ENCODE results near the gene OR52B6.
"Not testable (repeated sequence)": the region's sequence is repeated elsewhere in the genome, so short reads cannot be mapped to it uniquely, and the experiment has no call there.

DNA sequence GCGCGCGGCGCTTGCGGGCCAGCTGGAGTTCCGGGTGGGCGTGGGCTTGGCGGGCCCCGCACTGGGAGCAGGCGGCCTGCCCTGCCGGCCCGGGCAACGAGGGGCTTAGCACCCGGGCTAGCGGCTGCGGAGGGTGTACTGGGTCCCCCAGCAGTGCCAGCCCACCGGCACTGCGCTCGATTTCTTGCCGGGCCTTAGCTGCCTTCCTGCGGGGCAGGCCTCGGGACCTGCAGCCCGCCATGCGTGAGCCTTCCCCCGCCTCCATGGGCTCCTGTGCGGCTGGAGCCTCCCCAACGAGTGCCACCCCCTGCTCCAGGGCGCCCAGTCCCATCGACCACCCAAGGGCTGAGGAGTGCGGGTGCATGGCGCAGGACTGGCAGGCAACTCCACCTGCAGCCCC is 9.2 kb downstream of the OR52B6 start:
- TF ChIP-seq, protein P1, sequence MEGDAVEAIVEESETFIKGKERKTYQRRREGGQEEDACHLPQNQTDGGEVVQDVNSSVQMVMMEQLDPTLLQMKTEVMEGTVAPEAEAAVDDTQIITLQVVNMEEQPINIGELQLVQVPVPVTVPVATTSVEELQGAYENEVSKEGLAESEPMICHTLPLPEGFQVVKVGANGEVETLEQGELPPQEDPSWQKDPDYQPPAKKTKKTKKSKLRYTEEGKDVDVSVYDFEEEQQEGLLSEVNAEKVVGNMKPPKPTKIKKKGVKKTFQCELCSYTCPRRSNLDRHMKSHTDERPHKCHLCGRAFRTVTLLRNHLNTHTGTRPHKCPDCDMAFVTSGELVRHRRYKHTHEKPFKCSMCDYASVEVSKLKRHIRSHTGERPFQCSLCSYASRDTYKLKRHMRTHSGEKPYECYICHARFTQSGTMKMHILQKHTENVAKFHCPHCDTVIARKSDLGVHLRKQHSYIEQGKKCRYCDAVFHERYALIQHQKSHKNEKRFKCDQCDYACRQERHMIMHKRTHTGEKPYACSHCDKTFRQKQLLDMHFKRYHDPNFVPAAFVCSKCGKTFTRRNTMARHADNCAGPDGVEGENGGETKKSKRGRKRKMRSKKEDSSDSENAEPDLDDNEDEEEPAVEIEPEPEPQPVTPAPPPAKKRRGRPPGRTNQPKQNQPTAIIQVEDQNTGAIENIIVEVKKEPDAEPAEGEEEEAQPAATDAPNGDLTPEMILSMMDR (tag by site-specific recombination; IDR thresholded peaks at IDR 0.05) = not testable (repeated sequence)
- TF ChIP-seq ZNF530 (tag by site-specific recombination; IDR thresholded peaks at IDR 0.05; ENCODE audit: low read depth); ZNF274 (IDR thresholded peaks at IDR 0.05; ENCODE audit: low read length); ZNF274 (tag by site-specific recombination; IDR thresholded peaks at IDR 0.05; ENCODE audit: borderline replicate concordance); ZNF211 (tag by site-specific recombination; IDR thresholded peaks at IDR 0.05; ENCODE audit: low read depth); ZSCAN30 (tag by site-specific recombination; IDR thresholded peaks at IDR 0.05); HOXA7 (CRISPR knock-in tag; IDR thresholded peaks at IDR 0.05; ENCODE audit: borderline replicate concordance); ZNF335 (tag by site-specific recombination; conservative IDR thresholded peaks at IDR 0.05); ZNF350 (tag by site-specific recombination; IDR thresholded peaks at IDR 0.05): not testable (repeated sequence)
- TF ChIP-seq, protein P2, sequence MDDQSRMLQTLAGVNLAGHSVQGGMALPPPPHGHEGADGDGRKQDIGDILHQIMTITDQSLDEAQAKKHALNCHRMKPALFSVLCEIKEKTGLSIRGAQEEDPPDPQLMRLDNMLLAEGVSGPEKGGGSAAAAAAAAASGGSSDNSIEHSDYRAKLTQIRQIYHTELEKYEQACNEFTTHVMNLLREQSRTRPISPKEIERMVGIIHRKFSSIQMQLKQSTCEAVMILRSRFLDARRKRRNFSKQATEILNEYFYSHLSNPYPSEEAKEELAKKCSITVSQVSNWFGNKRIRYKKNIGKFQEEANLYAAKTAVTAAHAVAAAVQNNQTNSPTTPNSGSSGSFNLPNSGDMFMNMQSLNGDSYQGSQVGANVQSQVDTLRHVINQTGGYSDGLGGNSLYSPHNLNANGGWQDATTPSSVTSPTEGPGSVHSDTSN (CRISPR knock-in tag; IDR thresholded peaks at IDR 0.05) = not testable (repeated sequence)
- TF ChIP-seq, protein P3, sequence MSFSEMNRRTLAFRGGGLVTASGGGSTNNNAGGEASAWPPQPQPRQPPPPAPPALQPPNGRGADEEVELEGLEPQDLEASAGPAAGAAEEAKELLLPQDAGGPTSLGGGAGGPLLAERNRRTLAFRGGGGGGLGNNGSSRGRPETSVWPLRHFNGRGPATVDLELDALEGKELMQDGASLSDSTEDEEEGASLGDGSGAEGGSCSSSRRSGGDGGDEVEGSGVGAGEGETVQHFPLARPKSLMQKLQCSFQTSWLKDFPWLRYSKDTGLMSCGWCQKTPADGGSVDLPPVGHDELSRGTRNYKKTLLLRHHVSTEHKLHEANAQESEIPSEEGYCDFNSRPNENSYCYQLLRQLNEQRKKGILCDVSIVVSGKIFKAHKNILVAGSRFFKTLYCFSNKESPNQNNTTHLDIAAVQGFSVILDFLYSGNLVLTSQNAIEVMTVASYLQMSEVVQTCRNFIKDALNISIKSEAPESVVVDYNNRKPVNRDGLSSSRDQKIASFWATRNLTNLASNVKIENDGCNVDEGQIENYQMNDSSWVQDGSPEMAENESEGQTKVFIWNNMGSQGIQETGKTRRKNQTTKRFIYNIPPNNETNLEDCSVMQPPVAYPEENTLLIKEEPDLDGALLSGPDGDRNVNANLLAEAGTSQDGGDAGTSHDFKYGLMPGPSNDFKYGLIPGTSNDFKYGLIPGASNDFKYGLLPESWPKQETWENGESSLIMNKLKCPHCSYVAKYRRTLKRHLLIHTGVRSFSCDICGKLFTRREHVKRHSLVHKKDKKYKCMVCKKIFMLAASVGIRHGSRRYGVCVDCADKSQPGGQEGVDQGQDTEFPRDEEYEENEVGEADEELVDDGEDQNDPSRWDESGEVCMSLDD (tag by site-specific recombination; IDR thresholded peaks at IDR 0.05) = not testable (repeated sequence)
- TF ChIP-seq, protein P4, sequence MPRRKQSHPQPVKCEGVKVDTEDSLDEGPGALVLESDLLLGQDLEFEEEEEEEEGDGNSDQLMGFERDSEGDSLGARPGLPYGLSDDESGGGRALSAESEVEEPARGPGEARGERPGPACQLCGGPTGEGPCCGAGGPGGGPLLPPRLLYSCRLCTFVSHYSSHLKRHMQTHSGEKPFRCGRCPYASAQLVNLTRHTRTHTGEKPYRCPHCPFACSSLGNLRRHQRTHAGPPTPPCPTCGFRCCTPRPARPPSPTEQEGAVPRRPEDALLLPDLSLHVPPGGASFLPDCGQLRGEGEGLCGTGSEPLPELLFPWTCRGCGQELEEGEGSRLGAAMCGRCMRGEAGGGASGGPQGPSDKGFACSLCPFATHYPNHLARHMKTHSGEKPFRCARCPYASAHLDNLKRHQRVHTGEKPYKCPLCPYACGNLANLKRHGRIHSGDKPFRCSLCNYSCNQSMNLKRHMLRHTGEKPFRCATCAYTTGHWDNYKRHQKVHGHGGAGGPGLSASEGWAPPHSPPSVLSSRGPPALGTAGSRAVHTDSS (tag by site-specific recombination; IDR thresholded peaks at IDR 0.05) = not testable (repeated sequence)
